ENCODE data around the gene METAP1D.

- TF ChIP-seq CTCF (IDR thresholded peaks at IDR 0.05) (peak in 1 of 6 experiments; percentile 11), EP300 (IDR thresholded peaks at IDR 0.05) (no peak), POLR2AphosphoS5 (IDR thresholded peaks at IDR 0.05) (no peak), POLR2A (IDR thresholded peaks at IDR 0.05) (no peak)
Measured at GRCh38 chr2:172086241-172087206, 86.8 kb downstream of the METAP1D start.
